ENCODE data around the gene UBE2D3.

UBE2D3 gene

GRCh38 chr4:102754044-102754443 is 73.3 kb downstream of the UBE2D3 start:
- no peak for DNase-seq (ENCODE audit: low read depth in 2 of 2)

GRCh38 chr4:102751941-102752340 is 75.4 kb downstream of the UBE2D3 start:
- no peak for DNase-seq (ENCODE audit: low read depth in 2 of 2)
